GM23338 (cell line): ENCODE results near the gene DDA1. TPM values are rescaled to one million over a fixed set of nuclear protein-coding genes. Genes with fewer than 3 reads are reported as not detected.

ENCODE experiments used
- ATAC-seq: fragments of 200-7000 bp; cut with Tn5 transposase; 3 replicates; pipeline ENCODE4 v1.9.1; 2020
- DNase-seq: peaks from one replicate; pipeline ENCODE4 v3.0.0-alpha.2; 2015; ENCODE audit warnings: low spot score
- H2AFZ ChIP-seq: fragments of 200-600 bp; sonication (generic); 2 replicates; pipeline ENCODE4 v1.8.0; 2016; ENCODE audit warnings: antibody characterized with exemption, mild to moderate bottlenecking, moderate library complexity
- H3F3A ChIP-seq: fragments of 200-600 bp; sonication (generic); replicated peaks from 2 replicates; pipeline ENCODE4 v1.8.0; 2017; ENCODE audit warnings: antibody characterized with exemption, mixed run types, low read depth
- H3K27ac ChIP-seq: fragments of 200-600 bp; sonication (generic); 2 replicates; pipeline ENCODE4 v1.6.1; 2016; ENCODE audit warnings: low read depth
- H3K27me3 ChIP-seq: fragments of 200-600 bp; sonication (generic); 2 replicates; pipeline ENCODE4 v1.8.0; 2016; ENCODE audit warnings: mild to moderate bottlenecking, mixed run types, moderate library complexity; ENCODE audit not compliant: insufficient read depth
- H3K36me3 ChIP-seq: fragments of 200-600 bp; sonication (generic); 2 replicates; pipeline ENCODE4 v1.8.0; 2016; ENCODE audit warnings: mild to moderate bottlenecking; ENCODE audit not compliant: insufficient read depth
- H3K4me1 ChIP-seq: fragments of 200-600 bp; sonication (generic); 2 replicates; pipeline ENCODE4 v1.8.0; 2016; ENCODE audit warnings: mild to moderate bottlenecking, moderate library complexity; ENCODE audit not compliant: insufficient read depth
- H3K4me2 ChIP-seq: fragments of 200-600 bp; sonication (generic); 2 replicates; pipeline ENCODE4 v1.7.1; 2017; ENCODE audit warnings: mixed run types
- H3K4me3 ChIP-seq: fragments of 200-600 bp; sonication (generic); 2 replicates; pipeline ENCODE4 v1.6.1; 2016; ENCODE audit warnings: mixed run types
- H3K79me2 ChIP-seq: fragments of 200-600 bp; sonication (generic); replicated peaks from 2 replicates; pipeline ENCODE4 v1.8.0; 2017; ENCODE audit warnings: mild to moderate bottlenecking; ENCODE audit not compliant: insufficient read depth
- H3K9me2 ChIP-seq: fragments of 200-600 bp; sonication (generic); 2 replicates; pipeline ENCODE4 v1.8.0; 2017; ENCODE audit not compliant: insufficient read depth
- H4K20me1 ChIP-seq: fragments of 200-600 bp; sonication (generic); replicated peaks from 2 replicates; pipeline ENCODE4 v1.8.0; 2017; ENCODE audit warnings: mild to moderate bottlenecking; ENCODE audit not compliant: insufficient read depth
- H3K27ac Mint-ChIP-seq: 2 replicates; pipeline ENCODE4 v1.8.0; 2020; ENCODE audit warnings: inconsistent platforms, mild to moderate bottlenecking, moderate library complexity, mixed read lengths
- H3K27me3 Mint-ChIP-seq: 3 replicates; pipeline ENCODE4 v1.8.0; 2022; ENCODE audit warnings: low read depth, mild to moderate bottlenecking, moderate library complexity, mixed read lengths, inconsistent platforms; ENCODE audit not compliant: insufficient read depth, poor library complexity
- H3K36me3 Mint-ChIP-seq: 3 replicates; pipeline ENCODE4 v1.8.0; 2021; ENCODE audit warnings: low read depth, mild to moderate bottlenecking, inconsistent platforms, moderate library complexity, mixed read lengths
- H3K4me1 Mint-ChIP-seq: 3 replicates; pipeline ENCODE4 v1.8.0; 2020; ENCODE audit warnings: mild to moderate bottlenecking, inconsistent platforms, mixed read lengths
- H3K4me3 Mint-ChIP-seq: 3 replicates; pipeline ENCODE4 v1.8.0; 2021; ENCODE audit warnings: moderate library complexity, mild to moderate bottlenecking, inconsistent platforms, mixed read lengths
- H3K9me3 Mint-ChIP-seq: 3 replicates; pipeline ENCODE4 v1.8.0; 2020; ENCODE audit warnings: moderate library complexity, mild to moderate bottlenecking, inconsistent platforms, mixed read lengths
- CREB1 ChIP-seq: fragments of 250-450 bp; sonication (Bioruptor Pico); IDR thresholded peaks from 2 replicates; pipeline ENCODE4 v1.5.0; 2020; ENCODE audit warnings: low read depth, mild to moderate bottlenecking, moderate library complexity
- EZH2 ChIP-seq: fragments of 200-600 bp; sonication (generic); IDR thresholded peaks from one replicate; pipeline ENCODE4 v1.8.0; 2017; ENCODE audit warnings: antibody characterized with exemption, mild to moderate bottlenecking, low read depth; ENCODE audit not compliant: unreplicated experiment
- EZH2phosphoT487 ChIP-seq: fragments of 200-600 bp; sonication (generic); IDR thresholded peaks from one replicate; pipeline ENCODE4 v1.8.1; 2018; ENCODE audit warnings: antibody characterized with exemption; ENCODE audit not compliant: unreplicated experiment
- JUNB ChIP-seq: IDR thresholded peaks from one replicate; pipeline ENCODE4 v1.6.1; 2016; ENCODE audit warnings: antibody characterized with exemption; ENCODE audit not compliant: unreplicated experiment
- NANOG ChIP-seq: IDR thresholded peaks from 2 replicates; pipeline ENCODE4 v1.6.1; 2016; ENCODE audit warnings: antibody characterized with exemption, borderline replicate concordance
- ZNF114 ChIP-seq: fragments of 250-450 bp; sonication (Bioruptor Pico); IDR thresholded peaks from 2 replicates; pipeline ENCODE4 v1.5.0; 2020; ENCODE audit warnings: mild to moderate bottlenecking, moderate library complexity
- polyA plus RNA-seq: library from polyadenylated mRNA; unstranded; fragments of >200 nt; fragmentation: Nextera tagmentation; extraction: Ambion mirVana; gene quantifications from 2 replicates; pipeline ENCODE4 v1.2.1, GENCODE V29; 2016
- total RNA-seq: library from RNA; depleted of rRNA; stranded (reverse); fragments of >200 nt; shearing (Covaris generic); gene quantifications from 2 replicates; pipeline ENCODE4 v1.2.3, GENCODE V29; 2014
- TF ChIP-seq, protein P1 (sequence below), 2 experiments: fragments of 200-600 bp in 1 of 2; sonication (generic) in 1 of 2; conservative IDR thresholded peaks; 2 replicates each; pipeline versions ENCODE4 v1.5.1 to v1.6.1; 2016 to 2017; ENCODE audit warnings: antibody characterized with exemption in 2 of 2, low read depth in 2 of 2, mild to moderate bottlenecking in 2 of 2, moderate library complexity in 1 of 2
- TF ChIP-seq, protein P2 (sequence below): IDR thresholded peaks from one replicate; pipeline ENCODE4 v1.6.1; 2018; ENCODE audit warnings: antibody characterized with exemption; ENCODE audit not compliant: unreplicated experiment
- TF ChIP-seq, protein P3 (sequence below): IDR thresholded peaks from 2 replicates; pipeline ENCODE4 v1.6.1; 2016; ENCODE audit warnings: antibody characterized with exemption

Gene DDA1
- total and polyA plus RNA-seq, 2 experiments from 2014 or later: 34.6 to 107 TPM

DNA sequence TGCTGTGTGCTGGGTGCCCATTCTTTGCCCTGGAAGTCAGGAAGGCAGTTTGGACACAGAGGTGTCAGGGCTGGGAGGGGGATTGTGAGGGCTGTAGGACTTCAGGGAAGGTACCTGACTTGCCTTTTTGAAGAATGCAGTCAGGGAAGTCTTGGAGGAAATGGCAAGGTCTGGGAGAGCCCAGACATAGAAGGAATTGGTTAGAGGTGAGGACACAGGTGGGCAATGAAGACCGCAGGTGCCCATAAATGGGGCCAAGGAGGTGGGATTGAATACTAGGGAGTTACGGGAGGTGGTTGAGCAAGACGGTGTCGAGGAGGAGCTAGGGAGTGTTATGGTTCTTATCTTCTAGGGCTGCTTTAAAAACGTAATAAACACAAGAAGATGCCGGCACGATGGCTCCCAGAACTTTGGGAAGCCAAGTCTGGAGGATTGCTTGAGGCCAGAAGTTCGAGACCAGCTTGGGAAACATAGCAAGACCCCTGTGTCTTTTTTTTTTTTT lies 1.4 kb upstream of the DDA1 start (continued):
- no peak for TF ChIP-seq EZH2phosphoT487
- no peak for TF ChIP-seq JUNB
- TF ChIP-seq, protein P1, sequence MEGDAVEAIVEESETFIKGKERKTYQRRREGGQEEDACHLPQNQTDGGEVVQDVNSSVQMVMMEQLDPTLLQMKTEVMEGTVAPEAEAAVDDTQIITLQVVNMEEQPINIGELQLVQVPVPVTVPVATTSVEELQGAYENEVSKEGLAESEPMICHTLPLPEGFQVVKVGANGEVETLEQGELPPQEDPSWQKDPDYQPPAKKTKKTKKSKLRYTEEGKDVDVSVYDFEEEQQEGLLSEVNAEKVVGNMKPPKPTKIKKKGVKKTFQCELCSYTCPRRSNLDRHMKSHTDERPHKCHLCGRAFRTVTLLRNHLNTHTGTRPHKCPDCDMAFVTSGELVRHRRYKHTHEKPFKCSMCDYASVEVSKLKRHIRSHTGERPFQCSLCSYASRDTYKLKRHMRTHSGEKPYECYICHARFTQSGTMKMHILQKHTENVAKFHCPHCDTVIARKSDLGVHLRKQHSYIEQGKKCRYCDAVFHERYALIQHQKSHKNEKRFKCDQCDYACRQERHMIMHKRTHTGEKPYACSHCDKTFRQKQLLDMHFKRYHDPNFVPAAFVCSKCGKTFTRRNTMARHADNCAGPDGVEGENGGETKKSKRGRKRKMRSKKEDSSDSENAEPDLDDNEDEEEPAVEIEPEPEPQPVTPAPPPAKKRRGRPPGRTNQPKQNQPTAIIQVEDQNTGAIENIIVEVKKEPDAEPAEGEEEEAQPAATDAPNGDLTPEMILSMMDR (conservative IDR thresholded peaks at IDR 0.05; ENCODE audit: low read depth in 2 of 2): no peak
- TF ChIP-seq NANOG: no peak
- TF ChIP-seq, protein P2, sequence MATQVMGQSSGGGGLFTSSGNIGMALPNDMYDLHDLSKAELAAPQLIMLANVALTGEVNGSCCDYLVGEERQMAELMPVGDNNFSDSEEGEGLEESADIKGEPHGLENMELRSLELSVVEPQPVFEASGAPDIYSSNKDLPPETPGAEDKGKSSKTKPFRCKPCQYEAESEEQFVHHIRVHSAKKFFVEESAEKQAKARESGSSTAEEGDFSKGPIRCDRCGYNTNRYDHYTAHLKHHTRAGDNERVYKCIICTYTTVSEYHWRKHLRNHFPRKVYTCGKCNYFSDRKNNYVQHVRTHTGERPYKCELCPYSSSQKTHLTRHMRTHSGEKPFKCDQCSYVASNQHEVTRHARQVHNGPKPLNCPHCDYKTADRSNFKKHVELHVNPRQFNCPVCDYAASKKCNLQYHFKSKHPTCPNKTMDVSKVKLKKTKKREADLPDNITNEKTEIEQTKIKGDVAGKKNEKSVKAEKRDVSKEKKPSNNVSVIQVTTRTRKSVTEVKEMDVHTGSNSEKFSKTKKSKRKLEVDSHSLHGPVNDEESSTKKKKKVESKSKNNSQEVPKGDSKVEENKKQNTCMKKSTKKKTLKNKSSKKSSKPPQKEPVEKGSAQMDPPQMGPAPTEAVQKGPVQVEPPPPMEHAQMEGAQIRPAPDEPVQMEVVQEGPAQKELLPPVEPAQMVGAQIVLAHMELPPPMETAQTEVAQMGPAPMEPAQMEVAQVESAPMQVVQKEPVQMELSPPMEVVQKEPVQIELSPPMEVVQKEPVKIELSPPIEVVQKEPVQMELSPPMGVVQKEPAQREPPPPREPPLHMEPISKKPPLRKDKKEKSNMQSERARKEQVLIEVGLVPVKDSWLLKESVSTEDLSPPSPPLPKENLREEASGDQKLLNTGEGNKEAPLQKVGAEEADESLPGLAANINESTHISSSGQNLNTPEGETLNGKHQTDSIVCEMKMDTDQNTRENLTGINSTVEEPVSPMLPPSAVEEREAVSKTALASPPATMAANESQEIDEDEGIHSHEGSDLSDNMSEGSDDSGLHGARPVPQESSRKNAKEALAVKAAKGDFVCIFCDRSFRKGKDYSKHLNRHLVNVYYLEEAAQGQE: no peak

DNA sequence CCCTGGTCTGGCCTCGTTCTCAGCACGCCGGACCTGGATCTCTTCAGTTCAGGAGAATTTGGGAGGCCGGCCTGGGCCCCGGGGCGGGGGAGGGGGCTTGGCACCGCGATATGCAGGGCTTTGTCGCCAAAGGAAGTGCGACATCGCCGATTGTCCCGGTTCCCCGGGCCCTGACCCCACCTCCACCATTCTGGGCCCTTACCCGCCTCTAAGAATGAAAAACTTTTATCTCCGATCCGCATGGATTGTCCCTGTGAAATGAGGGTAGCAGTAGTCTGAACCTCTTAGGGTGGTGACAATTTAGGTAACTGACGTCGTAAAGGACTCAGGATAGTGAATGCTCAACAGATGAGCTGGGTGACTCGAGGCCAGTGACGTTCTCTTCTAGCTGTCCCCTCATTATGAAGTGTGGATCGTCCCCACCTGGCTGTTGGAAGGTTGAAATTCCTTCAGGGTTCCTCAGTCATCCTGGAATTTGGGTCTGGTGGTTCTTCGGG lies 650 bp downstream of the DDA1 start:
- no peak overlapping the region; the same call in 1 of the 2 replicates for H2AFZ ChIP-seq
- DNase-seq: no peak

More for the DNA sequence above, 650 bp downstream of the DDA1 start:
- H3K36me3 Mint-ChIP-seq: peaks cover 28% of the 10 kb centered on the region
- peaks cover 22% of the 10 kb centered on the region for H3K4me1 Mint-ChIP-seq
- peak overlapping the region; percentile 97 for H3K27ac Mint-ChIP-seq
- Histone ChIP-seq H3F3A (peaks cover 26% of the 10 kb centered on the region), H3K27ac (peak overlapping the region; percentile 91), H3K4me1 (peaks cover 19% of the 10 kb centered on the region), H3K27me3 (no peaks in the 10 kb centered on the region), H3K4me2 (peak overlapping the region; percentile 99), H3K9me2 (no peaks in the 10 kb centered on the region), H4K20me1 (peaks cover 16% of the 10 kb centered on the region), H3K79me2 (peaks cover 35% of the 10 kb centered on the region), H3K4me3 (peak overlapping the region; percentile 94), H3K36me3 (peaks cover 4% of the 10 kb centered on the region; the same call in 1 of the 2 replicates)
- peaks cover 23% of the 10 kb centered on the region for H3K27me3 Mint-ChIP-seq
- no peaks in the 10 kb centered on the region; the same call in 1 of the 3 replicates for H3K9me3 Mint-ChIP-seq
- H3K4me3 Mint-ChIP-seq: peak overlapping the region; percentile 96
- no peak for TF ChIP-seq EZH2
- peak; percentile 73 for TF ChIP-seq CREB1
- no peak for TF ChIP-seq ZNF114 (CRISPR knock-in tag)
- TF ChIP-seq, protein P1 (conservative IDR thresholded peaks at IDR 0.05; ENCODE audit: low read depth in 2 of 2): no peak
- TF ChIP-seq, protein P3, sequence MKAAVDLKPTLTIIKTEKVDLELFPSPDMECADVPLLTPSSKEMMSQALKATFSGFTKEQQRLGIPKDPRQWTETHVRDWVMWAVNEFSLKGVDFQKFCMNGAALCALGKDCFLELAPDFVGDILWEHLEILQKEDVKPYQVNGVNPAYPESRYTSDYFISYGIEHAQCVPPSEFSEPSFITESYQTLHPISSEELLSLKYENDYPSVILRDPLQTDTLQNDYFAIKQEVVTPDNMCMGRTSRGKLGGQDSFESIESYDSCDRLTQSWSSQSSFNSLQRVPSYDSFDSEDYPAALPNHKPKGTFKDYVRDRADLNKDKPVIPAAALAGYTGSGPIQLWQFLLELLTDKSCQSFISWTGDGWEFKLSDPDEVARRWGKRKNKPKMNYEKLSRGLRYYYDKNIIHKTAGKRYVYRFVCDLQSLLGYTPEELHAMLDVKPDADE: no peak
- TF ChIP-seq JUNB: no peak
- TF ChIP-seq EZH2phosphoT487: no peak
- ATAC-seq: no peak
